A549 (cell line): ENCODE measurements around the gene CRYGB. TPM values are rescaled to one million over a fixed set of nuclear protein-coding genes. Genes with fewer than 3 reads are reported as not detected.
"Not testable (repeated sequence)": the region's sequence is repeated elsewhere in the genome, so short reads cannot be mapped to it uniquely, and the experiment has no call there.

Experiments used
- ATAC-seq, 2 experiments: fragments of 200-7000 bp in 1 of 2; fragments of >200 bp in 1 of 2; cut with Nextera tagmentation in 1 of 2; cut with Tn5 transposase in 1 of 2; 3 replicates each; pipeline versions ENCODE4 v1.8.0 to v1.9.1; 2018 to 2020; ENCODE audit warnings: mild to moderate bottlenecking in 1 of 2, moderate library complexity in 1 of 2
- CTCF ChIA-PET: fragments of 300-600 bp; sonication (Branson Sonifier 250); formaldehyde crosslinking; extraction: SDS; loops from one replicate; lab custom pipeline; 2021; ENCODE audit warnings: antibody characterized with exemption, inconsistent platforms; lab: Yijun Ruan, JAX
- POLR2A ChIA-PET: fragments of 350-600 bp; formaldehyde crosslinking; extraction: SDS; loops from one replicate; lab custom pipeline; 2021; ENCODE audit warnings: antibody characterized with exemption, inconsistent platforms; lab: Yijun Ruan, JAX
- DNase-seq, 2 experiments: peaks; one replicate each; pipeline versions ENCODE4 v3.0.0 to v3.0.0-alpha.2; 2011 to 2016; ENCODE audit warnings: low read depth in 1 of 2, low spot score in 1 of 2
- FAIRE-seq: peaks from 2 replicates; lab custom pipeline; 2011; peaks lifted over from hg19 to GRCh38; lab: Jason Lieb, UNC
- H3K27ac ChIP-seq, 2 experiments: fragments of >200 bp; sonication (Bioruptor Twin); formaldehyde crosslinking; 3 replicates each; pipeline ENCODE4 v1.5.1; 2016 to 2017
- H3K4me1 ChIP-seq: fragments of >200 bp; sonication (Bioruptor Twin); formaldehyde crosslinking; 3 replicates; pipeline ENCODE4 v1.6.1; 2016
- H3K4me2 ChIP-seq: fragments of >200 bp; sonication (Bioruptor Twin); formaldehyde crosslinking; 3 replicates; pipeline ENCODE4 v1.6.1; 2016
- H3K4me3 ChIP-seq: fragments of >200 bp; sonication (Bioruptor Twin); formaldehyde crosslinking; 3 replicates; pipeline ENCODE4 v1.5.1; 2016
- H3K9me3 ChIP-seq: fragments of >200 bp; sonication (Bioruptor Twin); formaldehyde crosslinking; 3 replicates; pipeline ENCODE4 v1.6.1; 2016
- BHLHE40 ChIP-seq: IDR thresholded peaks from 2 replicates; pipeline ENCODE4 v1.6.1; 2012; ENCODE audit warnings: low read depth, low read length, inconsistent platforms
- CHD2 ChIP-seq: fragments of 150-350 bp; IDR thresholded peaks from 2 replicates; pipeline ENCODE4 v1.6.1; 2014; ENCODE audit warnings: low read length; ENCODE audit not compliant: partially characterized antibody
- CHD4 ChIP-seq: fragments of 200-600 bp; sonication (generic); IDR thresholded peaks from 2 replicates; pipeline ENCODE4 v1.6.1; 2016; ENCODE audit warnings: antibody characterized with exemption, mild to moderate bottlenecking, borderline replicate concordance
- CTCF ChIP-seq: fragments of >200 bp; sonication (Bioruptor Twin); formaldehyde crosslinking; IDR thresholded peaks from 3 replicates; pipeline ENCODE4 v1.5.1; 2016
- FOSL2 ChIP-seq, 2 experiments: fragments of 450-650 bp in 1 of 2; fragments of >200 bp in 1 of 2; sonication (Bioruptor Twin) in 1 of 2; formaldehyde crosslinking; IDR thresholded peaks; 2 replicates each; pipeline versions ENCODE4 v1.5.0 to v1.6.1; 2016 to 2020; ENCODE audit warnings: mild to moderate bottlenecking in 1 of 2, moderate library complexity in 1 of 2
- HDAC2 ChIP-seq: fragments of 200-600 bp; sonication (generic); IDR thresholded peaks from 2 replicates; pipeline ENCODE4 v1.6.1; 2016
- HOXA7 ChIP-seq: fragments of 250-450 bp; sonication (Bioruptor Pico); IDR thresholded peaks from 2 replicates; pipeline ENCODE4 v1.5.0; 2020; ENCODE audit warnings: mild to moderate bottlenecking, moderate library complexity
- MAZ ChIP-seq: fragments of 150-350 bp; IDR thresholded peaks from 2 replicates; pipeline ENCODE4 v1.6.1; 2014; ENCODE audit warnings: antibody characterized with exemption, low read depth, low read length, borderline replicate concordance
- NPAS2 ChIP-seq: fragments of 250-450 bp; sonication (Bioruptor Pico); IDR thresholded peaks from 2 replicates; pipeline ENCODE4 v1.8.0; 2022; ENCODE audit warnings: mild to moderate bottlenecking, moderate library complexity, borderline replicate concordance
- NR3C1 ChIP-seq: fragments of >200 bp; sonication (Bioruptor Twin); formaldehyde crosslinking; IDR thresholded peaks from 3 replicates; pipeline ENCODE4 v1.6.1; 2017
- POLR2AphosphoS2 ChIP-seq: conservative IDR thresholded peaks from 2 replicates; pipeline ENCODE4 v1.6.1; 2012; ENCODE audit warnings: low read length, improper control_type of control experiment, inconsistent platforms
- RCOR1 ChIP-seq: fragments of 150-350 bp; IDR thresholded peaks from 2 replicates; pipeline ENCODE4 v1.6.1; 2014; ENCODE audit warnings: antibody characterized with exemption, low read length, low read depth
- RFX5 ChIP-seq: fragments of 450-650 bp; IDR thresholded peaks from 2 replicates; pipeline ENCODE4 v1.7.1; 2014; ENCODE audit warnings: antibody characterized with exemption, mild to moderate bottlenecking, moderate library complexity
- TFCP2L1 ChIP-seq: fragments of 250-450 bp; sonication (Bioruptor Pico); IDR thresholded peaks from 2 replicates; pipeline ENCODE4 v1.5.0; 2021; ENCODE audit warnings: mild to moderate bottlenecking
- ZC3H11A ChIP-seq: fragments of 450-650 bp; IDR thresholded peaks from 2 replicates; pipeline ENCODE4 v1.6.1; 2014; ENCODE audit warnings: antibody characterized with exemption, mild to moderate bottlenecking
- WGBS: methylation state at CpG from one replicate; pipeline ENCODE4 v1.1.6; 2017; ENCODE audit errors: missing lambda C conversion rate; 5-methylcytosine and 5-hydroxymethylcytosine counted together
- polyA plus RNA-seq, 4 experiments: library from polyadenylated mRNA; depleted of rRNA in 3 of 4; stranded (reverse); fragments of >200 nt; fragmentation: RNase III in 1 of 4; extraction: RNeasy Plus Mini Kit Qiagen cat#74134 plus additional on column Dnase treatment in 1 of 4; gene quantifications; 2 replicates in 3 of 4; 3 replicates in 1 of 4; pipeline ENCODE4 v1.2.3, GENCODE V29; 2011 to 2017
- TF ChIP-seq, protein P1 (sequence below): fragments of 150-350 bp; IDR thresholded peaks from 2 replicates; pipeline ENCODE4 v1.6.1; 2014; ENCODE audit warnings: low read depth, mild to moderate bottlenecking, low read length
- TF ChIP-seq, protein P2 (sequence below): IDR thresholded peaks from 2 replicates; pipeline ENCODE4 v1.6.1; 2012; ENCODE audit warnings: low read depth, borderline replicate concordance
- TF ChIP-seq, protein P3 (sequence below): IDR thresholded peaks from 2 replicates; pipeline ENCODE4 v1.6.1; 2012

CRYGB gene
- polyA plus RNA-seq, 2 of the 4 experiments (the other 2 are of a cell fraction), result not detected

GRCh38 chr2:208098701-208099100 lies 47.3 kb downstream of the CRYGB start:
- H3K4me2 ChIP-seq, FAIRE-seq, CTCF ChIA-PET, DNase-seq, H3K4me3 ChIP-seq, H3K9me3 ChIP-seq, POLR2A ChIA-PET, H3K27ac ChIP-seq, ATAC-seq, H3K4me1 ChIP-seq: not testable (repeated sequence)
- WGBS, result 100% methylated on average over 1 of the region's 1 CpG
- peak; percentile 93 for TF ChIP-seq ZC3H11A

DNA sequence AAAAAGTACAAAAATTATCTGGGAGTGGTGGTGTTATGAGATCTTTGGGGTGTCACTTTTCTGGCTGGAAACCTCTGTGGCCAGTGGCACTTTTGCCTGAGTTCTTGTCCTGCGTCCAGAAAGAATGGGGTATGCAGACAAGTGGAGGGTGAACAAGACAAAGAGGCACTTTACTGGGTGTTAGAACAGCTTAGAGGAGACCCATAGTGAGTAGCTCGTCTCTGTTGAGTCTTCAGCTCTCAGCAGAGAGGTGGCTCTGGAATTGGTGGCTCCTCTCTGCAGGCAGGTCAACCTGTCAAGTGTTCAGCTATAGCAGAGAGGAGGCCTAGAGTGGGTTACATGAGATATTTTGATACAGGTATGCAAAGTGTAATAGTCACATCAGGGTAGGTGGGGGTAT lies 47.7 kb downstream of the CRYGB start:
- no peak for TF ChIP-seq BHLHE40
- no peak for TF ChIP-seq NR3C1
- TF ChIP-seq, protein P1, sequence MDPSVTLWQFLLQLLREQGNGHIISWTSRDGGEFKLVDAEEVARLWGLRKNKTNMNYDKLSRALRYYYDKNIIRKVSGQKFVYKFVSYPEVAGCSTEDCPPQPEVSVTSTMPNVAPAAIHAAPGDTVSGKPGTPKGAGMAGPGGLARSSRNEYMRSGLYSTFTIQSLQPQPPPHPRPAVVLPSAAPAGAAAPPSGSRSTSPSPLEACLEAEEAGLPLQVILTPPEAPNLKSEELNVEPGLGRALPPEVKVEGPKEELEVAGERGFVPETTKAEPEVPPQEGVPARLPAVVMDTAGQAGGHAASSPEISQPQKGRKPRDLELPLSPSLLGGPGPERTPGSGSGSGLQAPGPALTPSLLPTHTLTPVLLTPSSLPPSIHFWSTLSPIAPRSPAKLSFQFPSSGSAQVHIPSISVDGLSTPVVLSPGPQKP, result no peak
- no peak for TF ChIP-seq TFCP2L1 (CRISPR knock-in tag)
- TF ChIP-seq CHD4, result no peak
- no peak for TF ChIP-seq HDAC2
- no peak for TF ChIP-seq HOXA7
- TF ChIP-seq FOSL2 (IDR thresholded peaks at IDR 0.05), result no peak
- TF ChIP-seq FOSL2 (CRISPR knock-in tag; IDR thresholded peaks at IDR 0.05), result no peak
- TF ChIP-seq CHD2, result no peak
- TF ChIP-seq MAZ, result no peak
- TF ChIP-seq POLR2AphosphoS2, result no peak
- no peak for TF ChIP-seq CTCF
- no peak for TF ChIP-seq NPAS2 (CRISPR knock-in tag)
- TF ChIP-seq RCOR1, result no peak
- no peak for TF ChIP-seq RFX5
- FAIRE-seq (no peak), ATAC-seq (no peak), DNase-seq (no peak)
- peaks cover 5% of the 10 kb centered on the region; the same call in 1 of the 3 replicates for H3K4me1 ChIP-seq
- 32% methylated on average over 2 of the region's 2 CpGs for WGBS
- H3K4me3 ChIP-seq, result no peak overlapping the region
- ChIA-PET CTCF (no interaction called here), POLR2A (no interaction called here)
- no peak overlapping the region for H3K27ac ChIP-seq
- H3K4me2 ChIP-seq, result no peak overlapping the region
- H3K9me3 ChIP-seq, result no peaks in the 10 kb centered on the region

GRCh38 chr2:208097801-208098200 lies 48.2 kb downstream of the CRYGB start:
- Histone ChIP-seq H3K4me2 (no peak overlapping the region), H3K4me1 (peaks cover 5% of the 10 kb centered on the region; the same call in 1 of the 3 replicates), H3K9me3 (no peaks in the 10 kb centered on the region), H3K4me3 (no peak overlapping the region), H3K27ac (no peak overlapping the region)
- FAIRE-seq, result no peak
- POLR2A ChIA-PET, result no interaction called here
- TF ChIP-seq, protein P2, sequence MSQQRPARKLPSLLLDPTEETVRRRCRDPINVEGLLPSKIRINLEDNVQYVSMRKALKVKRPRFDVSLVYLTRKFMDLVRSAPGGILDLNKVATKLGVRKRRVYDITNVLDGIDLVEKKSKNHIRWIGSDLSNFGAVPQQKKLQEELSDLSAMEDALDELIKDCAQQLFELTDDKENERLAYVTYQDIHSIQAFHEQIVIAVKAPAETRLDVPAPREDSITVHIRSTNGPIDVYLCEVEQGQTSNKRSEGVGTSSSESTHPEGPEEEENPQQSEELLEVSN, result no peak
- no peak for TF ChIP-seq CTCF
- TF ChIP-seq, protein P3, sequence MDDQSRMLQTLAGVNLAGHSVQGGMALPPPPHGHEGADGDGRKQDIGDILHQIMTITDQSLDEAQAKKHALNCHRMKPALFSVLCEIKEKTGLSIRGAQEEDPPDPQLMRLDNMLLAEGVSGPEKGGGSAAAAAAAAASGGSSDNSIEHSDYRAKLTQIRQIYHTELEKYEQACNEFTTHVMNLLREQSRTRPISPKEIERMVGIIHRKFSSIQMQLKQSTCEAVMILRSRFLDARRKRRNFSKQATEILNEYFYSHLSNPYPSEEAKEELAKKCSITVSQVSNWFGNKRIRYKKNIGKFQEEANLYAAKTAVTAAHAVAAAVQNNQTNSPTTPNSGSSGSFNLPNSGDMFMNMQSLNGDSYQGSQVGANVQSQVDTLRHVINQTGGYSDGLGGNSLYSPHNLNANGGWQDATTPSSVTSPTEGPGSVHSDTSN, result no peak
- no peak for DNase-seq
- ATAC-seq, result no peak
- WGBS, result 59% methylated on average over 5 of the region's 5 CpGs
- CTCF ChIA-PET, result no interaction called here
